HL-60 (cell line): ENCODE results near the gene PLGRKT.

ENCODE experiments used
- DNase-seq, 2 experiments: peaks; one replicate each; pipeline ENCODE4 v3.0.0-alpha.2; 2010 to 2020; ENCODE audit warnings: low read depth in 1 of 2, low spot score in 1 of 2
- H3K27ac ChIP-seq: fragments of 250-450 bp; sonication (Bioruptor Pico); replicated peaks from 2 replicates; pipeline ENCODE4 v1.5.1; 2020; ENCODE audit warnings: mild to moderate bottlenecking, moderate library complexity
- H3K27me3 ChIP-seq: fragments of 250-450 bp; sonication (Bioruptor Pico); 2 replicates; pipeline ENCODE4 v1.5.1; 2021; ENCODE audit warnings: mild to moderate bottlenecking, moderate library complexity; ENCODE audit not compliant: insufficient read depth, poor library complexity, severe bottlenecking
- H3K4me3 ChIP-seq: replicated peaks from 2 replicates; pipeline ENCODE4 v1.5.1; 2011; ENCODE audit warnings: mild to moderate bottlenecking, control low read depth, low read length; ENCODE audit not compliant: insufficient read depth
- GABPA ChIP-seq: IDR thresholded peaks from 2 replicates; pipeline ENCODE4 v1.6.1; 2012; ENCODE audit warnings: low read depth
- POLR2AphosphoS5 ChIP-seq: IDR thresholded peaks from 2 replicates; pipeline ENCODE4 v1.6.1; 2012; ENCODE audit warnings: low read depth
- SPI1 ChIP-seq: IDR thresholded peaks from 2 replicates; pipeline ENCODE4 v1.6.1; 2012; ENCODE audit warnings: low read depth, mild to moderate bottlenecking, borderline replicate concordance
- TF ChIP-seq, protein P1 (sequence below): IDR thresholded peaks from 2 replicates; pipeline ENCODE4 v1.6.1; 2012; ENCODE audit warnings: low read depth; ENCODE audit not compliant: insufficient replicate concordance
- TF ChIP-seq, protein P2 (sequence below): IDR thresholded peaks from one replicate; pipeline ENCODE4 v1.5.1; 2011; ENCODE audit warnings: low read length, control low read depth, inconsistent platforms; ENCODE audit not compliant: insufficient read depth

Gene PLGRKT

DNA sequence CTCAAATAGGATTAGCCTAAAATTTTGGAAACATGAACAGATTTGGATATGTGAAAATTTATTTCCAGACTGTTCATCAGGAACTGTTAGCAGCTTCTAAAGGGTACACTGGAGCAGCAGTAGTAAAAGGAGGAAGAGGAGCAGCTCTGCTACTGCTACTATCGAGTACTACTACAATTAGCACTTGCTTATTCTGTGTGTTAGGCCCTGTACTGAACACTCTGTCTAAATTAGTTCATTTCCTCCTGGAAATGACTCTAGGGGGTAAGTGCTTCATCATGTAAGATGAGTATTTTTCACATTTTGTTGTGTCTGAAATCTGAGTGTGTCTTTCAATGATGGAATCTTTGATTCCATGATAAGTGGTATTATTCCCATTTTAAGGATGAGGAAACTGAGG lies 22.4 kb upstream of the PLGRKT start:
- Histone ChIP-seq H3K27ac (no peak overlapping the region), H3K27me3 (no peaks in the 10 kb centered on the region), H3K4me3 (no peak overlapping the region)
- DNase-seq: no peak
- TF ChIP-seq POLR2AphosphoS5 (no peak), GABPA (no peak), SPI1 (no peak)
- TF ChIP-seq, protein P1, sequence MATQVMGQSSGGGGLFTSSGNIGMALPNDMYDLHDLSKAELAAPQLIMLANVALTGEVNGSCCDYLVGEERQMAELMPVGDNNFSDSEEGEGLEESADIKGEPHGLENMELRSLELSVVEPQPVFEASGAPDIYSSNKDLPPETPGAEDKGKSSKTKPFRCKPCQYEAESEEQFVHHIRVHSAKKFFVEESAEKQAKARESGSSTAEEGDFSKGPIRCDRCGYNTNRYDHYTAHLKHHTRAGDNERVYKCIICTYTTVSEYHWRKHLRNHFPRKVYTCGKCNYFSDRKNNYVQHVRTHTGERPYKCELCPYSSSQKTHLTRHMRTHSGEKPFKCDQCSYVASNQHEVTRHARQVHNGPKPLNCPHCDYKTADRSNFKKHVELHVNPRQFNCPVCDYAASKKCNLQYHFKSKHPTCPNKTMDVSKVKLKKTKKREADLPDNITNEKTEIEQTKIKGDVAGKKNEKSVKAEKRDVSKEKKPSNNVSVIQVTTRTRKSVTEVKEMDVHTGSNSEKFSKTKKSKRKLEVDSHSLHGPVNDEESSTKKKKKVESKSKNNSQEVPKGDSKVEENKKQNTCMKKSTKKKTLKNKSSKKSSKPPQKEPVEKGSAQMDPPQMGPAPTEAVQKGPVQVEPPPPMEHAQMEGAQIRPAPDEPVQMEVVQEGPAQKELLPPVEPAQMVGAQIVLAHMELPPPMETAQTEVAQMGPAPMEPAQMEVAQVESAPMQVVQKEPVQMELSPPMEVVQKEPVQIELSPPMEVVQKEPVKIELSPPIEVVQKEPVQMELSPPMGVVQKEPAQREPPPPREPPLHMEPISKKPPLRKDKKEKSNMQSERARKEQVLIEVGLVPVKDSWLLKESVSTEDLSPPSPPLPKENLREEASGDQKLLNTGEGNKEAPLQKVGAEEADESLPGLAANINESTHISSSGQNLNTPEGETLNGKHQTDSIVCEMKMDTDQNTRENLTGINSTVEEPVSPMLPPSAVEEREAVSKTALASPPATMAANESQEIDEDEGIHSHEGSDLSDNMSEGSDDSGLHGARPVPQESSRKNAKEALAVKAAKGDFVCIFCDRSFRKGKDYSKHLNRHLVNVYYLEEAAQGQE: no peak
- TF ChIP-seq, protein P2, sequence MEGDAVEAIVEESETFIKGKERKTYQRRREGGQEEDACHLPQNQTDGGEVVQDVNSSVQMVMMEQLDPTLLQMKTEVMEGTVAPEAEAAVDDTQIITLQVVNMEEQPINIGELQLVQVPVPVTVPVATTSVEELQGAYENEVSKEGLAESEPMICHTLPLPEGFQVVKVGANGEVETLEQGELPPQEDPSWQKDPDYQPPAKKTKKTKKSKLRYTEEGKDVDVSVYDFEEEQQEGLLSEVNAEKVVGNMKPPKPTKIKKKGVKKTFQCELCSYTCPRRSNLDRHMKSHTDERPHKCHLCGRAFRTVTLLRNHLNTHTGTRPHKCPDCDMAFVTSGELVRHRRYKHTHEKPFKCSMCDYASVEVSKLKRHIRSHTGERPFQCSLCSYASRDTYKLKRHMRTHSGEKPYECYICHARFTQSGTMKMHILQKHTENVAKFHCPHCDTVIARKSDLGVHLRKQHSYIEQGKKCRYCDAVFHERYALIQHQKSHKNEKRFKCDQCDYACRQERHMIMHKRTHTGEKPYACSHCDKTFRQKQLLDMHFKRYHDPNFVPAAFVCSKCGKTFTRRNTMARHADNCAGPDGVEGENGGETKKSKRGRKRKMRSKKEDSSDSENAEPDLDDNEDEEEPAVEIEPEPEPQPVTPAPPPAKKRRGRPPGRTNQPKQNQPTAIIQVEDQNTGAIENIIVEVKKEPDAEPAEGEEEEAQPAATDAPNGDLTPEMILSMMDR: no peak

GRCh38 chr9:5459289-5459829 lies 21.6 kb upstream of the PLGRKT start:
- no peak overlapping the region for H3K4me3 ChIP-seq
- H3K27me3 ChIP-seq: no peaks in the 10 kb centered on the region
- DNase-seq: peak; percentile 41 to 60
- no peak for TF ChIP-seq POLR2AphosphoS5
- TF ChIP-seq, protein P1: no peak
- peak; percentile 39; the same call in 1 of the 2 replicates for TF ChIP-seq SPI1
- TF ChIP-seq, protein P2: no peak
- no peak for TF ChIP-seq GABPA
- no peak overlapping the region; the same call in 1 of the 2 replicates for H3K27ac ChIP-seq

- no peak overlapping the region for H3K27ac ChIP-seq
- TF ChIP-seq, protein P2: no peak
- TF ChIP-seq GABPA (no peak), SPI1 (no peak), POLR2AphosphoS5 (no peak)
- TF ChIP-seq, protein P1: no peak
- no peak overlapping the region for H3K4me3 ChIP-seq
- H3K27me3 ChIP-seq: no peaks in the 10 kb centered on the region
- no peak for DNase-seq
Observed at GRCh38 chr9:5455181-5455580, 17.5 kb upstream of the PLGRKT start.
